ENCODE data around the gene KCNQ1. TPM values are rescaled to one million over a fixed set of nuclear protein-coding genes. Genes with fewer than 3 reads are reported as not detected.

The KCNQ1 gene
- polyA plus RNA-seq, 1 donor (not counting 4 experiments of a cell fraction or from before 2014, with no cell fraction given) = not detected

DNA sequence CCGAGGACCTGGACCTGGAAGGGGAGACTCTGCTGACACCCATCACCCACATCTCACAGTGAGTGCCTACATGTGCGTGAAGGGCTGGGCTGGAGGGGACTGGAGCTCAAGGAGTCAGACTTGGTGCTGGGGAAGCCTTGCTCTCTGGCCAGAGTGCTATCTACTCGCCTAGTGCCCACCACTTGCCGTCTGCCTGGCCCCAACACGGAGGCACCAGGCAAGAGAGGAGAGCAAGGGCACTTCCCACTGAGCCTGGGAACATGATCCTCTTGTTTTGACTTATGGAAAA, 217.2 kb downstream of the KCNQ1 start:
- Histone ChIP-seq H3K4me2 (ENCODE audit: control insufficient read depth, extremely low read depth, insufficient read depth, low read depth, low read length) (no peak overlapping the region), H3K36me3 (ENCODE audit: control insufficient read depth in 2 of 2, extremely low read depth in 1 of 2, insufficient read depth in 2 of 2, low read length in 2 of 2) (no peaks in the 10 kb centered on the region), H3K79me2 (ENCODE audit: control insufficient read depth, insufficient read depth, low read length) (no peaks in the 10 kb centered on the region), H3K27me3 (ENCODE audit: control insufficient read depth, extremely low read depth, insufficient read depth, low read length) (no peaks in the 10 kb centered on the region), H3K9ac (ENCODE audit: control insufficient read depth, extremely low read depth, insufficient read depth, low read length) (no peak overlapping the region), H3K9me1 (ENCODE audit: control insufficient read depth, extremely low read depth, insufficient read depth, low read length) (no peaks in the 10 kb centered on the region), H3K9me3 (ENCODE audit: control insufficient read depth, low read depth, low read length) (peaks cover 4% of the 10 kb centered on the region), H3K27ac (ENCODE audit: control insufficient read depth, insufficient read depth, low read length) (no peak overlapping the region), H4K20me1 (ENCODE audit: control insufficient read depth, extremely low read depth, insufficient read depth, low read length) (no peaks in the 10 kb centered on the region), H2AFZ (ENCODE audit: control insufficient read depth, low read length) (no peak overlapping the region), H3K4me3 (ENCODE audit: control insufficient read depth in 2 of 3, extremely low read depth in 1 of 3, insufficient read depth in 2 of 3, low read depth in 1 of 3, low read length in 3 of 3) (no peak overlapping the region), H3K4me1 (ENCODE audit: control insufficient read depth, extremely low read depth, insufficient read depth, low read length) (no peaks in the 10 kb centered on the region)
- dilution Hi-C loops (cut with MboI; ENCODE audit: extremely low pct_ligation_motif_present, low sequenced_read_pairs) = no loop called here
- no peak for DNase-seq (ENCODE audit: low read depth, low spot score)
- no peak for TF ChIP-seq EZH2 (IDR thresholded peaks at IDR 0.05; ENCODE audit: low read length)
- TF ChIP-seq, protein P1, sequence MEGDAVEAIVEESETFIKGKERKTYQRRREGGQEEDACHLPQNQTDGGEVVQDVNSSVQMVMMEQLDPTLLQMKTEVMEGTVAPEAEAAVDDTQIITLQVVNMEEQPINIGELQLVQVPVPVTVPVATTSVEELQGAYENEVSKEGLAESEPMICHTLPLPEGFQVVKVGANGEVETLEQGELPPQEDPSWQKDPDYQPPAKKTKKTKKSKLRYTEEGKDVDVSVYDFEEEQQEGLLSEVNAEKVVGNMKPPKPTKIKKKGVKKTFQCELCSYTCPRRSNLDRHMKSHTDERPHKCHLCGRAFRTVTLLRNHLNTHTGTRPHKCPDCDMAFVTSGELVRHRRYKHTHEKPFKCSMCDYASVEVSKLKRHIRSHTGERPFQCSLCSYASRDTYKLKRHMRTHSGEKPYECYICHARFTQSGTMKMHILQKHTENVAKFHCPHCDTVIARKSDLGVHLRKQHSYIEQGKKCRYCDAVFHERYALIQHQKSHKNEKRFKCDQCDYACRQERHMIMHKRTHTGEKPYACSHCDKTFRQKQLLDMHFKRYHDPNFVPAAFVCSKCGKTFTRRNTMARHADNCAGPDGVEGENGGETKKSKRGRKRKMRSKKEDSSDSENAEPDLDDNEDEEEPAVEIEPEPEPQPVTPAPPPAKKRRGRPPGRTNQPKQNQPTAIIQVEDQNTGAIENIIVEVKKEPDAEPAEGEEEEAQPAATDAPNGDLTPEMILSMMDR (optimal IDR thresholded peaks at IDR 0.05 in 1 of 3, IDR thresholded peaks at IDR 0.05 in 1 of 3, conservative IDR thresholded peaks at IDR 0.05 in 1 of 3; ENCODE audit: extremely low read depth in 1 of 3, insufficient read depth in 2 of 3, low read length in 3 of 3) = no peak
- FAIRE-seq = no peak

DNA sequence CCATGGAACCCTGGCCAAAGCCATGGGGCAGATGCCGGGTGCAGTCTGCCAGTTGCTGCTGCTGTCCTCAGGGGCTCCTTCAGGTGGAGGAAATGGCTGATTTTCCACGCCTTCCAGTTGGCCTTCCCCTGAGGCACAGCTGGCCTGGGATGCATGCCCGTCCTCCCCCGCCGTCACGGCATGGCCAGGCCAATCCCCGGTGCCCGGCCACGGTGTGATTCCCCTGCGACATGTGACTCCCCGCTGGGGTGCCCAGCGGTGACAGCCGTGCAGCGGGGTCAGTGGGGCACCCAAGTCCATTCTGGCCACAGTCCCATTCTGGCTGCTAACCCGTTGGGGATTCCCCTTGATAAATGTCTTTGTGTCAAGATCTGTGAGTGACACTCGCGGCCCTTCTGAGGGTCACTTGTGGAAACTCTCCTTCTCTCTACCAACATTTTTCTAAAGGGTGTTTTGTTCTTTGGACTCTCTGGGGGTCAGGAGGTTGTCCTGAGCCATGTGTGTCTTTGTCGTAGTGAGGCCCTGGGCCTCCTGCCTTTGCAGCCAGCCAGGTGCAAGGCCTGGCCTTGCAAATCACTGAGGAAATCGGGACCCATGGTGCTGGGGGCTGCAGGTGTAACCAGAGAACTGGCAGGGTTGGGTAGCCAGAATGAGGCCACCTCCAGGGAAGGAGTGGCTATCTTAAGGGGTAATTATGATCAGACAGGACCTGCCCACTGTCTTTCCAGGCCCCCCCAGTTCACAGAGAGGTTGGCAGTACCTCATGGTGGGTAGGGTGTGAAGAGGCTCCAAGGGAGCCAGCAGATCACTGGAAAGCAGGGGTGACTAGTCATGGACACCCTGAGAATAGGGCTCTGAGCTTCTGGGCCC, 217.9 kb downstream of the KCNQ1 start:
- Histone ChIP-seq H3K9me1 (ENCODE audit: control insufficient read depth, extremely low read depth, insufficient read depth, low read length) (no peaks in the 10 kb centered on the region), H3K27ac (ENCODE audit: control insufficient read depth, insufficient read depth, low read length) (no peak overlapping the region), H3K27me3 (ENCODE audit: control insufficient read depth, extremely low read depth, insufficient read depth, low read length) (no peaks in the 10 kb centered on the region), H3K36me3 (ENCODE audit: control insufficient read depth in 2 of 2, extremely low read depth in 1 of 2, insufficient read depth in 2 of 2, low read length in 2 of 2) (no peaks in the 10 kb centered on the region), H3K9me3 (ENCODE audit: control insufficient read depth, low read depth, low read length) (peaks cover 4% of the 10 kb centered on the region), H3K9ac (ENCODE audit: control insufficient read depth, extremely low read depth, insufficient read depth, low read length) (no peak overlapping the region), H2AFZ (ENCODE audit: control insufficient read depth, low read length) (no peak overlapping the region), H4K20me1 (ENCODE audit: control insufficient read depth, extremely low read depth, insufficient read depth, low read length) (no peaks in the 10 kb centered on the region), H3K4me1 (ENCODE audit: control insufficient read depth, extremely low read depth, insufficient read depth, low read length) (no peaks in the 10 kb centered on the region), H3K4me2 (ENCODE audit: control insufficient read depth, extremely low read depth, insufficient read depth, low read depth, low read length) (no peak overlapping the region), H3K79me2 (ENCODE audit: control insufficient read depth, insufficient read depth, low read length) (no peaks in the 10 kb centered on the region), H3K4me3 (ENCODE audit: control insufficient read depth in 2 of 3, extremely low read depth in 1 of 3, insufficient read depth in 2 of 3, low read depth in 1 of 3, low read length in 3 of 3) (no peak overlapping the region)
- DNase-seq (ENCODE audit: low read depth, low spot score) (no peak), FAIRE-seq (no peak)
- TF ChIP-seq, protein P1 (optimal IDR thresholded peaks at IDR 0.05 in 1 of 3, IDR thresholded peaks at IDR 0.05 in 1 of 3, conservative IDR thresholded peaks at IDR 0.05 in 1 of 3; ENCODE audit: extremely low read depth in 1 of 3, insufficient read depth in 2 of 3, low read length in 3 of 3) = no peak
- TF ChIP-seq EZH2 (IDR thresholded peaks at IDR 0.05; ENCODE audit: low read length) = no peak
- dilution Hi-C loops (cut with MboI; ENCODE audit: extremely low pct_ligation_motif_present, low sequenced_read_pairs) = no loop called here

Measured in keratinocyte (primary cell).